HEK293T (cell line): ENCODE results near the gene KIRREL1.

Experiments used
- CTCF ChIA-PET: fragments of 350-600 bp; formaldehyde crosslinking; extraction: SDS; loops from one replicate; lab custom pipeline; 2021; ENCODE audit warnings: antibody characterized with exemption, inconsistent platforms; lab: Yijun Ruan, JAX
- POLR2A ChIA-PET: fragments of 350-600 bp; formaldehyde crosslinking; extraction: SDS; loops from one replicate; lab custom pipeline; 2020; ENCODE audit warnings: antibody characterized with exemption, inconsistent platforms; lab: Yijun Ruan, JAX
- DNase-seq: peaks from one replicate; pipeline ENCODE4 v3.0.0; 2012; ENCODE audit warnings: mixed read lengths; ENCODE audit errors: extremely low spot score
- ARNT ChIP-seq: fragments of 450-650 bp; IDR thresholded peaks from 2 replicates; pipeline ENCODE4 v1.6.1; 2017; ENCODE audit warnings: mild to moderate bottlenecking
- BHLHE40 ChIP-seq: fragments of 450-650 bp; IDR thresholded peaks from 2 replicates; pipeline ENCODE4 v1.6.1; 2016; ENCODE audit warnings: mild to moderate bottlenecking, moderate library complexity, borderline replicate concordance
- CTBP1 ChIP-seq: fragments of 450-650 bp; IDR thresholded peaks from 2 replicates; pipeline ENCODE4 v1.6.1; 2016; ENCODE audit warnings: borderline replicate concordance
- ELF4 ChIP-seq: fragments of 450-650 bp; IDR thresholded peaks from 2 replicates; pipeline ENCODE4 v1.6.1; 2017; ENCODE audit warnings: antibody characterized with exemption
- FOXA1 ChIP-seq: fragments of 450-650 bp; IDR thresholded peaks from 2 replicates; pipeline ENCODE4 v1.6.1; 2016; ENCODE audit warnings: mild to moderate bottlenecking
- FOXK2 ChIP-seq: fragments of 450-650 bp; IDR thresholded peaks from 2 replicates; pipeline ENCODE4 v1.6.1; 2016; ENCODE audit warnings: mild to moderate bottlenecking
- FOXM1 ChIP-seq: fragments of 450-650 bp; IDR thresholded peaks from 2 replicates; pipeline ENCODE4 v1.6.1; 2017; ENCODE audit warnings: mild to moderate bottlenecking, borderline replicate concordance
- HDGF ChIP-seq: fragments of 450-650 bp; IDR thresholded peaks from 2 replicates; pipeline ENCODE4 v1.6.1; 2017; ENCODE audit warnings: antibody characterized with exemption, borderline replicate concordance
- L3MBTL2 ChIP-seq: fragments of 450-650 bp; conservative IDR thresholded peaks from 2 replicates; pipeline ENCODE4 v1.6.1; 2016; ENCODE audit warnings: mild to moderate bottlenecking
- LEF1 ChIP-seq: fragments of 450-650 bp; IDR thresholded peaks from 2 replicates; pipeline ENCODE4 v1.6.1; 2017; ENCODE audit warnings: mild to moderate bottlenecking, borderline replicate concordance
- NFRKB ChIP-seq: fragments of 450-650 bp; IDR thresholded peaks from 2 replicates; pipeline ENCODE4 v1.6.1; 2016; ENCODE audit warnings: mild to moderate bottlenecking, moderate library complexity
- SP1 ChIP-seq: fragments of 450-650 bp; IDR thresholded peaks from 2 replicates; pipeline ENCODE4 v1.6.1; 2017
- SUZ12 ChIP-seq: fragments of 450-650 bp; IDR thresholded peaks from 2 replicates; pipeline ENCODE4 v1.6.1; 2016; ENCODE audit warnings: mild to moderate bottlenecking
- TARDBP ChIP-seq: fragments of 450-650 bp; IDR thresholded peaks from 2 replicates; pipeline ENCODE4 v1.6.1; 2016
- ZNF384 ChIP-seq: fragments of 450-650 bp; IDR thresholded peaks from 2 replicates; pipeline ENCODE4 v1.6.1; 2016
- TF ChIP-seq, protein P1 (sequence below): fragments of 450-650 bp; IDR thresholded peaks from 2 replicates; pipeline ENCODE4 v1.6.1; 2016

The KIRREL1 gene

DNA sequence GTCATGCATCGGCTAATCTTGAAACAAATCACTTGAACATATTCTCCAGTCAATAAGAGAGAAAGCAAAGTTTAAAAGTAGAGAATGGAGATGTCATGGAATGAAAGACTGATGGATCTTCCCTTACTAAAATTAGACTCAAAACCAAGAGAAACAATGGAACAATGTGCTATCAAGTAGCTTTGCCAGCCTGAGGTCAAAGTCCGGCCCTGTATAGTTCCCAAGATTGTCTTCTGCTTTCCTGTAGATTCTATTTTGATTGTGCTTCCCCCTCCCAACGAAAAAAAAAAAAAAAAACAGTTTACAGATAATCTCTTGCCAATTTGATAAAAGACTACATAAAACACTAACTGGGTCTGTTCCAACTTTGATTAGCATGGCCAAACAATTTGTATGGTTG, 40.8 kb upstream of the KIRREL1 start:
- CTCF ChIA-PET, result interaction anchor here (1.0 kb wide), 1 partner anchor 10 kb away, joined by 4 read pairs; no protein-coding TSS in a partner anchor
- DNase-seq, result no peak
- no peak for TF ChIP-seq L3MBTL2
- no peak for TF ChIP-seq SUZ12
- no peak for TF ChIP-seq NFRKB
- TF ChIP-seq SP1, result no peak
- no peak for TF ChIP-seq ELF4
- no peak for TF ChIP-seq ZNF384
- TF ChIP-seq, protein P1, sequence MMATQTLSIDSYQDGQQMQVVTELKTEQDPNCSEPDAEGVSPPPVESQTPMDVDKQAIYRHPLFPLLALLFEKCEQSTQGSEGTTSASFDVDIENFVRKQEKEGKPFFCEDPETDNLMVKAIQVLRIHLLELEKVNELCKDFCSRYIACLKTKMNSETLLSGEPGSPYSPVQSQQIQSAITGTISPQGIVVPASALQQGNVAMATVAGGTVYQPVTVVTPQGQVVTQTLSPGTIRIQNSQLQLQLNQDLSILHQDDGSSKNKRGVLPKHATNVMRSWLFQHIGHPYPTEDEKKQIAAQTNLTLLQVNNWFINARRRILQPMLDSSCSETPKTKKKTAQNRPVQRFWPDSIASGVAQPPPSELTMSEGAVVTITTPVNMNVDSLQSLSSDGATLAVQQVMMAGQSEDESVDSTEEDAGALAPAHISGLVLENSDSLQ, result no peak
- TF ChIP-seq LEF1, result no peak
- TF ChIP-seq TARDBP, result no peak
- no peak for TF ChIP-seq BHLHE40
- TF ChIP-seq FOXA1, result no peak
- TF ChIP-seq HDGF, result no peak
- TF ChIP-seq ARNT, result no peak
- TF ChIP-seq FOXK2, result no peak
- TF ChIP-seq FOXM1, result no peak
- no peak for TF ChIP-seq CTBP1
- POLR2A ChIA-PET, result no interaction called here

DNA sequence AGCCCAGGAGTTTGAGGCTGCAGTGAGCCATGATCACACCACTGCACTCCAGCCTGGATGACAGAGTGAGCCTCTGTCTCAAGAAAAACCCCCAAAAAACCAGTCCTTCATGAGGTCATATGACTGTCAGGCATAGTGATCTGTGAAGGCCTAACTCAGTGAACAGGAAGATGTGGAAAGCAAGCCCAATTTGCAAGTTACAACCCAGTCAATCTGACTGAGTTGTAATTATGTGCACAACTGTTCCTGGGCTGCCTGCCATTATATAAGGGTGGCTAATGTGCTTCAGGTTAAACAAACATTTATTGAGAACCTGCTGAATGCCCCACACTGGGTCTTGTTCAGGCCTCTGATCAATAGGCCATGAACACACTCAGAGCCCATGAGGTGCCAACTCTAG, 38.2 kb upstream of the KIRREL1 start:
- ChIA-PET POLR2A (no interaction called here), CTCF (no interaction called here)
- TF ChIP-seq LEF1 (no peak), FOXA1 (no peak), ZNF384 (no peak), ARNT (no peak), ELF4 (no peak), BHLHE40 (no peak), NFRKB (no peak)
- TF ChIP-seq, protein P1, result no peak
- DNase-seq, result no peak

DNA sequence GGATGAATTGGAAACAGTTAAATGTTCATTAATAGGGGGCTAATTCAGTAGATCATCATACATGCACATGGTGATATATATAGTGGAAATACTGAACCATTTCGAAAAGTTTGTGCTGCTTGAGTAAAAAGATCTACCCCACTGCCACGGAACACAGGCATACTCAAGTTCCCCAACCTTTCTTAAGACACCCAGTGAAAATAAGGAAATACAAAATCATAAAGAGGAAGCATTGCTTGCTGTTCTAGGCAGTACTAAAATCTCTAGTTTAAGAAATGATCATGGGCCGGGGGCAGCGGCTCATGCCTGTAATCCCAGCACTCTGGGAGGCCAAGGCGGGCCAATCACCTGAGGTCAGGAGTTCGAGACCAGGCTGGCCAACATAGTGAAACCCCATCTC, 37.6 kb upstream of the KIRREL1 start:
- ChIA-PET CTCF (no interaction called here), POLR2A (no interaction called here)
- no peak for TF ChIP-seq SUZ12
- TF ChIP-seq ZNF384, result no peak
- no peak for TF ChIP-seq LEF1
- TF ChIP-seq FOXK2, result no peak
- no peak for TF ChIP-seq SP1
- no peak for TF ChIP-seq NFRKB
- TF ChIP-seq ARNT, result no peak
- no peak for TF ChIP-seq FOXM1
- TF ChIP-seq BHLHE40, result no peak
- TF ChIP-seq CTBP1, result no peak
- TF ChIP-seq FOXA1, result no peak
- TF ChIP-seq HDGF, result no peak
- TF ChIP-seq ELF4, result no peak
- TF ChIP-seq L3MBTL2, result no peak
- DNase-seq, result no peak

DNA sequence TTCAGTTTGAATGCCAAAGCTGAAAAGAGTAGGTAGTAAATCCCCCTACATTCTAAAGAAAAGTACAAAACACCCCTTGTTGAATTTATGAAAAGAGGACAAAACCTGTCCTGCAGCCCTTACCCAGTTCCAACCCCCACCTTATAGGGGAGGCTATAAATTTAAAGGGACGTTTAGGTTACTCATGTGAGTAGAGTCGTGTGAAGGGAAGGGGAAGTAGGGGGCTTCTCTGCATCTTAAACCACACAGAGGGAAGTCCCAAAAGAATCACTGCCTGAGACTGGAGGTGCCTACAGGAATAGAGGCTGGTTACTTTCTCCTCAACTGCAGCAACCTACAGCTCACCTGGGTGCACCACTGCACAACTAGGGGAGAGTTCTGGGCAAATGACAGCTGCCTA, 36.7 kb upstream of the KIRREL1 start:
- TF ChIP-seq CTBP1, result no peak
- TF ChIP-seq HDGF, result no peak
- TF ChIP-seq SUZ12, result no peak
- no peak for TF ChIP-seq L3MBTL2
- CTCF ChIA-PET, result no interaction called here
- DNase-seq, result no peak
- POLR2A ChIA-PET, result no interaction called here

DNA sequence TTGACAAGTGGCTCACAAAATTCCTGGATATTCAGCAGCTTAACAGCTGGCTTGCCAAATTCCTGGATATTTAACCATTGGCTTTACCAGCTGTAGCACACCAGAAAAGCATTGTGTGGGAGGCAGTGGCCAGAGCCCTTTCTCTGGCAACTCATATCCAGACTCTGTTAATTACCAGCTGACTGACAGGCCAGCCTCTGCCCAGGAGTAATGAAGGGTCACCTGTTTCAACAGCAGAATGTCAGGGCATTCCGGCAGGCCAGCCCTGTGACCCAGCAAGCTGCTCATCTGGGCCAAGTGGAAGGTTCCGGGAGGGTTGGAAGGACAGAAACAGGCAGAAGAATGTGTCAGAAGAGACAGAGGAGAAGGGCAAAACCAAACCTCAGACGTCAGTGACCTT, 35.2 kb upstream of the KIRREL1 start:
- POLR2A ChIA-PET, result no interaction called here
- no peak for DNase-seq

DNA sequence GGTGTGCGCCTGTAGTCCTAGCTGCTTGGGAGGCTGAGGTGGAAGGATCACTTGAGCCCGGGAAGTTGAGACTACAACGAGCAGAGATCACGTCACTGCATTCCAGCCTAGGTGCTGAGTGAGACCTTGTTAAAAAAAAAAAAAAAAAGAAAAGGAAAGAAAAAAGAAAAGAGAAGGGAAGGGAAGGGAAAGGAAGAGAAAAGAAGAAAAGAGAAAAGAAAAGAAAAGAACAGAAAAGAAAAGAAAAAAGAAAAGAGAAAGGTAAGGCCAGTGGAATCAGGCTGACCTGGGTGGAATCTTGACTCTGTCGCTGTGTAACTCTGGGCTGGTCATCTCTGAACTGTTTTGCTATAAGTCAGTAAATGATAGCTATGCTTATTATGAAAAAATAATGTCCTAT, 33.7 kb upstream of the KIRREL1 start:
- CTCF ChIA-PET, result interaction anchor here (0.6 to 8.0 kb wide), 3 partner anchors 12 to 161 kb away, joined by 3 to 145 read pairs (median 3); no protein-coding TSS in a partner anchor
- POLR2A ChIA-PET, result no interaction called here
- DNase-seq, result no peak
- TF ChIP-seq SP1 (no peak), NFRKB (no peak), FOXK2 (no peak), HDGF (no peak), LEF1 (no peak), L3MBTL2 (no peak), ELF4 (no peak), BHLHE40 (no peak), SUZ12 (no peak), FOXA1 (no peak), ZNF384 (no peak), ARNT (no peak)
- TF ChIP-seq, protein P1, result no peak

More for the DNA sequence above, 35.2 kb upstream of the KIRREL1 start:
- TF ChIP-seq, protein P1, result no peak
- TF ChIP-seq SP1 (no peak), BHLHE40 (no peak), FOXA1 (no peak), FOXM1 (no peak), NFRKB (no peak), SUZ12 (no peak), ELF4 (no peak), LEF1 (no peak), L3MBTL2 (no peak), FOXK2 (no peak), ZNF384 (no peak), TARDBP (no peak), ARNT (no peak), HDGF (no peak), CTBP1 (no peak)
- CTCF ChIA-PET, result interaction anchor here (0.8 to 8.0 kb wide), 3 partner anchors 11 to 163 kb away, joined by 3 to 145 read pairs (median 3); no protein-coding TSS in a partner anchor
